GM21423 (cell line): Measurements from ENCODE around the gene WFDC11.

ENCODE experiments used
- ATAC-seq: cut with Tn5 transposase; IDR thresholded peaks from one replicate; pipeline ENCODE4 v1.9.1; 2021; ENCODE audit warnings: mild to moderate bottlenecking, moderate library complexity; ENCODE audit not compliant: unreplicated experiment

Gene WFDC11

GRCh38 chr20:45629496-45630100 is 40.4 kb downstream of the WFDC11 start, which contains the start of gene WFDC10A:
WFDC10A (plus strand) TSS chr20:45629739; CDS start chr20:45629814, 75 bp downstream.
- ATAC-seq = no peak

GRCh38 chr20:45626540-45626939 is 43.5 kb downstream of the WFDC11 start:
- ATAC-seq = no peak

- ATAC-seq = no peak
These were observed 48.4 kb downstream of the WFDC11 start for GRCh38 chr20:45621593-45621992.

GRCh38 chr20:45617591-45617990 is 52.4 kb downstream of the WFDC11 start:
- no peak for ATAC-seq

GRCh38 chr20:45612314-45612713 is 57.7 kb downstream of the WFDC11 start:
- ATAC-seq = no peak

- no peak for ATAC-seq
These were observed 59.0 kb downstream of the WFDC11 start for GRCh38 chr20:45611054-45611453.

GRCh38 chr20:45607810-45608209 is 62.2 kb downstream of the WFDC11 start:
- no peak for ATAC-seq
